UCSD-AML1 (cell line): ENCODE data around the gene RAX2.
"Not testable (repeated sequence)": the region's sequence is repeated elsewhere in the genome, so short reads cannot be mapped to it uniquely, and the experiment has no call there.

Source experiments
- DNase-seq: peaks from one replicate; lab custom pipeline; 2025; ENCODE audit not compliant: unreplicated experiment; lab: John Stamatoyannopoulos, UW

Gene RAX2

GRCh38 chr19:3761382-3762129 is 10.5 kb downstream of the RAX2 start, which contains the start of gene APBA3:
Gene APBA3, minus strand, starts transcription at chr19:3761692. Its CDS starts 1,428 bp downstream, at chr19:3760264.
- DNase-seq = peak; percentile 96

GRCh38 chr19:3760871-3761361 is 11.1 kb downstream of the RAX2 start:
- no peak for DNase-seq

GRCh38 chr19:3759482-3760254 is 12.4 kb downstream of the RAX2 start:
- no peak for DNase-seq

GRCh38 chr19:3758297-3758696 is 13.7 kb downstream of the RAX2 start:
- not testable (repeated sequence) for DNase-seq

GRCh38 chr19:3757705-3758104 is 14.3 kb downstream of the RAX2 start:
- not testable (repeated sequence) for DNase-seq

- no peak for DNase-seq
These were observed 18.2 kb downstream of the RAX2 start for GRCh38 chr19:3753631-3754410.

GRCh38 chr19:3752492-3752891 is 19.5 kb downstream of the RAX2 start:
- DNase-seq = no peak

- DNase-seq = no peak
These were observed 20.8 kb downstream of the RAX2 start for GRCh38 chr19:3751236-3751635.

- DNase-seq = no peak
These were observed 21.8 kb downstream of the RAX2 start for GRCh38 chr19:3750211-3750610.

GRCh38 chr19:3748965-3749364 is 23.1 kb downstream of the RAX2 start:
- DNase-seq = no peak

- no peak for DNase-seq
These were observed 25.5 kb downstream of the RAX2 start for GRCh38 chr19:3746371-3747056.

GRCh38 chr19:3745363-3746045 is 26.5 kb downstream of the RAX2 start:
- DNase-seq = no peak

- no peak for DNase-seq
These were observed 28.5 kb downstream of the RAX2 start for GRCh38 chr19:3743486-3743885.

GRCh38 chr19:3740431-3740830 is 31.6 kb downstream of the RAX2 start:
- DNase-seq = no peak

GRCh38 chr19:3738477-3739220 is 33.4 kb downstream of the RAX2 start:
- no peak for DNase-seq

- DNase-seq = no peak
These were observed 34.4 kb downstream of the RAX2 start for GRCh38 chr19:3737487-3738205.

- no peak for DNase-seq
These were observed 35.8 kb downstream of the RAX2 start for GRCh38 chr19:3736106-3736724.

GRCh38 chr19:3734310-3734600 is 37.8 kb downstream of the RAX2 start:
- no peak for DNase-seq
